OCI-LY1 (cell line): ENCODE data around the gene NR2C2.

Source experiments
- EZH2 ChIP-seq: fragments of 200-600 bp; sonication (generic), shearing (Covaris generic); IDR thresholded peaks from 2 replicates; pipeline ENCODE4 v1.8.0; 2017; ENCODE audit warnings: borderline replicate concordance, mixed run types, mild to moderate bottlenecking, antibody characterized with exemption, low read length, moderate library complexity, mixed read lengths
- TF ChIP-seq, protein P1 (sequence below): fragments of 200-600 bp; sonication (generic), shearing (Covaris generic); IDR thresholded peaks from 2 replicates; pipeline ENCODE4 v1.5.1; 2017; ENCODE audit warnings: mild to moderate bottlenecking, antibody characterized with exemption, low read length, moderate library complexity, mixed read lengths

- TF ChIP-seq, protein P1, sequence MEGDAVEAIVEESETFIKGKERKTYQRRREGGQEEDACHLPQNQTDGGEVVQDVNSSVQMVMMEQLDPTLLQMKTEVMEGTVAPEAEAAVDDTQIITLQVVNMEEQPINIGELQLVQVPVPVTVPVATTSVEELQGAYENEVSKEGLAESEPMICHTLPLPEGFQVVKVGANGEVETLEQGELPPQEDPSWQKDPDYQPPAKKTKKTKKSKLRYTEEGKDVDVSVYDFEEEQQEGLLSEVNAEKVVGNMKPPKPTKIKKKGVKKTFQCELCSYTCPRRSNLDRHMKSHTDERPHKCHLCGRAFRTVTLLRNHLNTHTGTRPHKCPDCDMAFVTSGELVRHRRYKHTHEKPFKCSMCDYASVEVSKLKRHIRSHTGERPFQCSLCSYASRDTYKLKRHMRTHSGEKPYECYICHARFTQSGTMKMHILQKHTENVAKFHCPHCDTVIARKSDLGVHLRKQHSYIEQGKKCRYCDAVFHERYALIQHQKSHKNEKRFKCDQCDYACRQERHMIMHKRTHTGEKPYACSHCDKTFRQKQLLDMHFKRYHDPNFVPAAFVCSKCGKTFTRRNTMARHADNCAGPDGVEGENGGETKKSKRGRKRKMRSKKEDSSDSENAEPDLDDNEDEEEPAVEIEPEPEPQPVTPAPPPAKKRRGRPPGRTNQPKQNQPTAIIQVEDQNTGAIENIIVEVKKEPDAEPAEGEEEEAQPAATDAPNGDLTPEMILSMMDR: no peak
- TF ChIP-seq EZH2: no peak
Observed at GRCh38 chr3:15064835-15065549, 117.6 kb downstream of the NR2C2 start, which contains the start of gene MRPS25.
